NCI-H2107 (cell line): ENCODE measurements around the gene CROCC2.

Experiments
- DNase-seq: peaks from one replicate; lab custom pipeline; 2025; lab: John Stamatoyannopoulos, UW

Gene CROCC2

GRCh38 chr2:240891492-240892340, 14.4 kb upstream of the CROCC2 start:
- no peak for DNase-seq

DNA sequence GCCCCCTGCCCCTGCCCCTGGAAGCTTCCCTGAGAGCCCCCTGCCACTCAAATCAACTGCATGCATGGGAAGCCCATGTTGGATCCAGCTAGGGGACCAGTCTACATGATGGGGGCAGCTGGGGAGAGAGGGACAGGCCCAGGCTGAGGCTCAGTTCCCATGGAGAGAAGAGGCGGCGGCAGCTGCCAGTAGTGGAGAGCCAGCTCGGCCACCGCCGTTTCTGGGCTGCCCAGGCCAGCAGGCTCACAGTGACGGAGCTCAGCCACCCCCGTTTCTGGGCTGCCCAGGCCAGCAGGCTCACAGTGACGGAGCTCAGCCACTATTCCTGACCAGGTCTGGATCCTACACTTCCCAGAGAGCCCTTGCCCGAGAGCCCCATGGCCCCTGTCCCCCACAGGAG, 13.8 kb upstream of the CROCC2 start:
- no peak for DNase-seq

DNA sequence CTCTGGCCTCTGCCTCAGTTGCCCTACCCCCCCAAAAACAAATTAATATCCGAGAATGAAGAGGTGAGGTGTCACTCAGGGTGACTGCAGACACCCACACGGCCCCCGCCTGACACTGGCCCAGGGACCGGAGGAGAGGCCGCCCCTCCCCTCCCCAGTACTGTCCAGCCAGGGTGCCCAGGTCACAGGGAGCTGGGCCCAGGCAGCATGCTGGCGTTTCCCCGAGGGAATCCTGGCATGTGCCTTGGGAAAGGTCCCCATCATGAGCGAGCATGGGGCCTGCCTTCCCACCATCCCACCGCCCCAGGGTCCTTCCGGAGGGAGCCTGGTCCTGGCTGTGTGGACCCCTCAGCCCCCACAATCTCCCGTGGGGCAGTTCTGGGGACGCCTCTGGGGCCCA, 13.2 kb upstream of the CROCC2 start:
- DNase-seq: no peak

GRCh38 chr2:240893363-240893844, 12.7 kb upstream of the CROCC2 start:
- DNase-seq: no peak

GRCh38 chr2:240894006-240894405, 12.1 kb upstream of the CROCC2 start:
- DNase-seq: no peak

DNA sequence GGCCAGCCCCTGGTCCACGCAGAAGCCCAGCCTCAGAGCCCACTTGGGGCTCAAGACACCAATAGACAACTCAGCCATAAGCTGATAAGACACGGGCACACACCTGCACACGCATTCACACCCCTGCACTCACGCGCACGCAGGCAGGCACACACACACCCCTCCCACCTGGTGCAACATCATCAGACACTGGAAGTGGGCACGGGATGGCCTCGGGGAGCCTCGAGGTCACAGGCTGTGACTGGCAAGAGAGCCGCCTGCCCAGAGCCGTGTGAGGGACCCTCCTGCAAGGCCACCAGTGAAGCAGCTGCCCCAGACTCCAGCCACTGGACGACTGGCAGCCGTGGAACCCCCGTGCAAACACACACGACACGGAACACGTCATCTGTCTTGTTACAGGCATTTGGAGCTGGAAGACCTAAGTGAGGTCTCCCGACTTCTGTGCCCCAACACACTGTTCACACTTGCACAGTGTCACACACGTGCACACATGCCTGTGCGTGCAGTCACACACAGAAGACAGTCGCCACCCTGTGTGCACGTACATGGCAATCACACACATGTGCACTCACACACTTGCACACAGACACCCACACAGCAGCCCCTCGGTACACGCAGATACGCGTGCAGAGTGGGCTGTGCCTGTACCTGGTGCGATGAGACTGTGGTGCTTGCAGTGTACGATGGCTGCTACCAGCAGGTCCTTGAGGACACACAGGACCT, 11.1 kb upstream of the CROCC2 start:
- DNase-seq: no peak

- DNase-seq: no peak
Measured at GRCh38 chr2:240895656-240896388, 10.3 kb upstream of the CROCC2 start, which contains the start of gene MAB21L4. TSS of gene MAB21L4 (minus strand) at chr2:240896156. CDS start at chr2:240895997, 159 bp downstream.

GRCh38 chr2:240896394-240896793, 9.7 kb upstream of the CROCC2 start:
- DNase-seq: no peak

DNA sequence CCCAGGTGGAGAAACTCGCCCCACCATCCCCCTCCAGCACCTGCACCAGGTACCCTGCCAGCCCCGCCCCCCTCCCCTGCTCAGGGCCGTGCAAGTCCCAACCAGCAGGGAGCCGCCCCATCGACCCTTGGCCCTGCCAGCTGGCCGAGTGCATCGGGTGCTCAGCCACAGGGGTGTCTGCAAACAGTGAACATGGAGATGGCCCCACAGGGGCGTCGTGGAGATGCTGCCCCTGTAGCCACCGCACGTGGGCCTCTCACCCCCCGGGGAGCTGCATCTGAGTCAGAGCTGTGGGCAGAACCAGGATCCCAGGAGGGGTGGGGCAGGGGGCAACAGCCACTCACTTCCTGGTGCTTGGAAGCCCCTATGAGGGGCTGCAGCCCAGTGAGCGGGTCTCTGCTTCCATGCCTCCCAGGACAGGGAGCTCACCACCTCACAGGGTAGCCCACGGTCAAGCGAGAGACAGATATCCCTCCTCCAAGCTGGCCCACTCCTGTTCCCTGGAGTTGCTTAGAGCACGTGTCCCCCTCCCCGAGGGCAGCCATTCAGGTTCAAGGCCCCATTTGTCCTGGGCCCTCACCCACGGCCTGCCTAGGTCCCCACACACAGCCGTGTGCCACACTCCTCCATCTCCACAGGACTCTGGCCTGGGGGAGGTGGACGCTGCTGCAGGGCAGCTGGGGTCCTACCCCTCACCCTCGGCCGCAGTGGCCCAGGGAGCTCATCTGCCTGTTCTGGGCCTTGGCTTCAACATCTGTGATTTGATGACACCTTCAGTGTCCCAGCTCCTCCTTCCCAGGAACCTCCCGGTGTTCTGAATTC, 9.1 kb upstream of the CROCC2 start:
- no peak for DNase-seq

- no peak for DNase-seq
Measured at GRCh38 chr2:240898108-240898730, 7.9 kb upstream of the CROCC2 start.

GRCh38 chr2:240898731-240899467, 7.2 kb upstream of the CROCC2 start:
- DNase-seq: no peak

- DNase-seq: no peak
Measured at GRCh38 chr2:240899468-240899865, 6.7 kb upstream of the CROCC2 start.

GRCh38 chr2:240900141-240900860, 5.8 kb upstream of the CROCC2 start:
- DNase-seq: no peak

DNA sequence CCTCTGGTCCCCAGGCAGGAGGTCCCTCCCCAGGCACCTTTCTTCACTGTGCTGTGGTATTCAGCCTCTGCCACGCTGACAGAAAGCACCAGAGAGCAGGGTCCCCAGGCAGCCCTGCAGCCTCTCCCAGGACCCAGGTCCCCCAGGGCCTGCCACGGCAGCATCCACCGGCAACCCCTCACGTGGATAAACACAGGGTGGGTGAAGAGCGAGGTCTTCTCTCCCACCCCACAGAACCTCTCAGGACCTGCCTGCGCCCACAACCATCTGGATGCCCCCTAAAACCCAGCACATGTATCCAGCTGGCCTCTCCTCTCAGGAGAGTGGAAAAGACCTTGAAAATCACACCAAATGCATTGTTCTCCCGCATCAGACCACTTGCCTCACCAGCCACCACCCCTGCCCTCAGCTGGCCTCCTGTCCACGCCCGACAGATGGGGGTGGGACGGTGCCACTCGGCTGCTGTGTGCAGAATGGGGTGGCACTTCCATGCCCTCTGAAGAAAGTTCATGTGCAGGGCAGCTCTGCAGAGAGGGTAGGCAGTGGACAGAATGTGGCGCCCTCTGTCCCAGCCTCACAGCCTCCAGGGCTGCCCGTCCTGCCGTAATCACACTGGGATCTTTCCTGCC, 4.0 kb upstream of the CROCC2 start:
- DNase-seq: no peak

- DNase-seq: no peak
Measured at GRCh38 chr2:240902615-240903041, 3.5 kb upstream of the CROCC2 start.

DNA sequence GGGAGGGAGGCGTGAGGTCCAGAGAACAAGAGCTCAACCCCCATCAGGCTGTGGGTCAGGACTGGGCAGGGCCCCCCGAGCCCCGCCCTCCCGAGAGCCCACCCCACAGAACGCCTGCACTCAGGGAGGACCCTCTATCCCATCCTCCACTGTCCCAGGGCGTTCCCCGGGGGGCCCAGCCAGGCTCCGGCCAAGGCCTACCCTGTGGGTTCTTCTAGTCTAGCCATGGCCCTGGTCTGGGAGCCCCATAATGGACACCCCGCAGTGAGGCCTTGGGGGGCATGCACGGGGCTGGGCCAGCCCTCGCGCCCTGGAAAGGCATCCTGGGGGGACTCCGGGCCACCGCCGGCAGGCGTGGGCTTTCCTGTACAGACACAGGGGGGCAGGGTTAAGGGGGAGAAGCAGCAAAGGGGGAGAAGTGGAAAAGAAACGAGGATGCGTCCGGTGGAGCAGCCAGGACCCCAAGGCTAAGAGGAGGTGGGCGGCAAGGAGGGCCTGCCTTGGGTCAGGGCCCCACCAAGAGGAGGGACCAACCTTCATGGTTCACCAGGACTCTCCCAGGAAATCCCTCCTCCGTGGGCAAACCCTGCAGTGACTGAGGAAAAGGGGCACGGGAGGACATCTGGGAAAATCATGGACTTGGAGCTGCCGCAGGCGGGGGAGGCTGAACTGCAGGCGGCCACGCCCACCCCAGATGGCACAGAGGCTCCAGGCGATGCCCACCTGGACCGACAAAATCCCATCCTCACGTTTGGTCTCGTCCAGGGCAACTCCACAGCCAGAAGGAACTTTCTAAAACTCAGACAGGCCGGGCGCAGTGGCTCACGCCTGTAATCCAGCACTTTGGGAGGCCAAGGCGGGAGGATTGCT, 2.7 kb upstream of the CROCC2 start:
- DNase-seq: no peak

GRCh38 chr2:240904216-240905175, 1.6 kb upstream of the CROCC2 start:
- DNase-seq: no peak
